HEK293 (cell line): ENCODE data around the gene TNS3.
A peak's percentile ranks its signal among the peaks of the same experiment; 100 is the strongest.

Experiments used
- CTCF ChIA-PET: fragments of 350-600 bp; formaldehyde crosslinking; extraction: SDS; loops from one replicate; lab custom pipeline; 2021; ENCODE audit warnings: antibody characterized with exemption; lab: Yijun Ruan, JAX
- POLR2A ChIA-PET: fragments of 300-600 bp; formaldehyde crosslinking; extraction: SDS; loops from one replicate; lab custom pipeline; 2020; ENCODE audit warnings: antibody characterized with exemption, inconsistent platforms; lab: Yijun Ruan, JAX
- H3K27ac ChIP-seq: fragments of 200-500 bp; sonication (Bioruptor generic); 2 replicates; pipeline ENCODE4 v1.5.1; 2014; ENCODE audit warnings: low read depth, low read length, control low read depth, inconsistent platforms; ENCODE audit errors: extremely low read depth
- H3K36me3 ChIP-seq, 2 experiments: fragments of 200-500 bp in 1 of 2; sonication (Bioruptor generic) in 1 of 2; 1 replicate in 1 of 2; 2 replicates in 1 of 2; pipeline ENCODE4 v1.5.1; 2014 to 2017; ENCODE audit warnings: inconsistent platforms in 2 of 2, low read length in 2 of 2; ENCODE audit not compliant: control insufficient read depth in 2 of 2, insufficient read depth in 1 of 2
- H3K4me1 ChIP-seq: fragments of 200-500 bp; sonication (Bioruptor generic); 2 replicates; pipeline ENCODE4 v1.5.1; 2014; ENCODE audit warnings: mild to moderate bottlenecking, low read length, inconsistent platforms; ENCODE audit not compliant: control insufficient read depth, insufficient read depth
- H3K4me3 ChIP-seq: 2 replicates; pipeline ENCODE4 v1.5.1; 2011; ENCODE audit warnings: low read depth, mild to moderate bottlenecking, control low read depth, low read length, moderate library complexity
- H3K9me3 ChIP-seq: fragments of 200-500 bp; sonication (Bioruptor generic); 2 replicates; pipeline ENCODE4 v1.5.1; 2014; ENCODE audit warnings: low read depth, low read length, inconsistent platforms; ENCODE audit not compliant: control insufficient read depth, insufficient read depth
- BCL11B ChIP-seq: fragments of 450-650 bp; formaldehyde crosslinking; IDR thresholded peaks from 2 replicates; pipeline ENCODE4 v1.5.1; 2016; ENCODE audit warnings: low read depth, missing biosample characterization, missing genetic modification characterization
- GLIS1 ChIP-seq: fragments of 450-650 bp; formaldehyde crosslinking; IDR thresholded peaks from 2 replicates; pipeline ENCODE4 v1.5.1; 2016; ENCODE audit warnings: missing biosample characterization, missing genetic modification characterization
- GLIS2 ChIP-seq: fragments of 450-650 bp; formaldehyde crosslinking; IDR thresholded peaks from 2 replicates; pipeline ENCODE4 v1.5.1; 2016; ENCODE audit warnings: missing biosample characterization, missing genetic modification characterization
- OSR2 ChIP-seq: fragments of 450-650 bp; formaldehyde crosslinking; IDR thresholded peaks from 2 replicates; pipeline ENCODE4 v1.5.1; 2016; ENCODE audit warnings: missing biosample characterization, missing genetic modification characterization
- SETDB1 ChIP-seq: IDR thresholded peaks from one replicate; pipeline ENCODE4 v1.6.1; 2017; ENCODE audit warnings: mild to moderate bottlenecking, low read length, moderate library complexity, mixed read lengths; ENCODE audit not compliant: insufficient read length
- SP2 ChIP-seq: fragments of 450-650 bp; formaldehyde crosslinking; IDR thresholded peaks from 2 replicates; pipeline ENCODE4 v1.5.1; 2016; ENCODE audit warnings: missing biosample characterization, missing genetic modification characterization
- YY1 ChIP-seq: fragments of 450-650 bp; formaldehyde crosslinking; IDR thresholded peaks from 2 replicates; pipeline ENCODE4 v1.5.1; 2018; ENCODE audit warnings: missing biosample characterization, missing genetic modification characterization
- ZBTB8A ChIP-seq: fragments of 450-650 bp; formaldehyde crosslinking; IDR thresholded peaks from 2 replicates; pipeline ENCODE4 v1.5.1; 2016; ENCODE audit warnings: missing biosample characterization, missing genetic modification characterization
- ZIC2 ChIP-seq: fragments of 450-650 bp; formaldehyde crosslinking; IDR thresholded peaks from 2 replicates; pipeline ENCODE4 v1.5.1; 2016; ENCODE audit warnings: missing biosample characterization, missing genetic modification characterization
- ZNF121 ChIP-seq: fragments of 450-650 bp; formaldehyde crosslinking; IDR thresholded peaks from 2 replicates; pipeline ENCODE4 v1.5.1; 2016; ENCODE audit warnings: missing biosample characterization, missing genetic modification characterization
- ZNF302 ChIP-seq: fragments of 450-650 bp; formaldehyde crosslinking; IDR thresholded peaks from 2 replicates; pipeline ENCODE4 v1.5.1; 2016; ENCODE audit warnings: missing biosample characterization, missing genetic modification characterization, low read depth
- ZNF341 ChIP-seq: fragments of 450-650 bp; formaldehyde crosslinking; IDR thresholded peaks from 2 replicates; pipeline ENCODE4; 2016; ENCODE audit warnings: low read depth, missing biosample characterization, missing genetic modification characterization
- ZNF391 ChIP-seq: fragments of 450-650 bp; formaldehyde crosslinking; IDR thresholded peaks from 2 replicates; pipeline ENCODE4 v1.5.1; 2016; ENCODE audit warnings: low read depth, missing biosample characterization, missing genetic modification characterization, borderline replicate concordance
- ZNF423 ChIP-seq: fragments of 450-650 bp; formaldehyde crosslinking; IDR thresholded peaks from 2 replicates; pipeline ENCODE4 v1.5.1; 2016; ENCODE audit warnings: missing biosample characterization, missing genetic modification characterization
- ZNF426 ChIP-seq: fragments of 450-650 bp; formaldehyde crosslinking; IDR thresholded peaks from 2 replicates; pipeline ENCODE4 v1.5.1; 2017; ENCODE audit warnings: missing biosample characterization, missing genetic modification characterization, mild to moderate bottlenecking, inconsistent platforms, moderate library complexity
- ZNF621 ChIP-seq: fragments of 450-650 bp; formaldehyde crosslinking; IDR thresholded peaks from 2 replicates; pipeline ENCODE4 v1.5.1; 2017; ENCODE audit warnings: missing biosample characterization, missing genetic modification characterization
- TF ChIP-seq, protein P1 (sequence below): fragments of 450-650 bp; formaldehyde crosslinking; optimal IDR thresholded peaks from 2 replicates; pipeline ENCODE3; 2016; ENCODE audit warnings: missing biosample characterization, mild to moderate bottlenecking, missing genetic modification characterization
- TF ChIP-seq, protein P2 (sequence below): fragments of 450-650 bp; formaldehyde crosslinking; IDR thresholded peaks from 2 replicates; pipeline ENCODE4 v1.5.1; 2017; ENCODE audit warnings: missing biosample characterization, missing genetic modification characterization
- TF ChIP-seq, protein P3 (sequence below): fragments of 450-650 bp; formaldehyde crosslinking; IDR thresholded peaks from 2 replicates; pipeline ENCODE4 v1.5.1; 2016; ENCODE audit warnings: missing biosample characterization, missing genetic modification characterization
- TF ChIP-seq, protein P4 (sequence below): fragments of 450-650 bp; formaldehyde crosslinking; IDR thresholded peaks from 2 replicates; pipeline ENCODE4 v1.5.1; 2016; ENCODE audit warnings: missing biosample characterization, missing genetic modification characterization
- TF ChIP-seq, protein P5 (sequence below): fragments of 450-650 bp; formaldehyde crosslinking; IDR thresholded peaks from 2 replicates; pipeline ENCODE4 v1.5.1; 2016; ENCODE audit warnings: missing biosample characterization, missing genetic modification characterization

TNS3 gene

DNA sequence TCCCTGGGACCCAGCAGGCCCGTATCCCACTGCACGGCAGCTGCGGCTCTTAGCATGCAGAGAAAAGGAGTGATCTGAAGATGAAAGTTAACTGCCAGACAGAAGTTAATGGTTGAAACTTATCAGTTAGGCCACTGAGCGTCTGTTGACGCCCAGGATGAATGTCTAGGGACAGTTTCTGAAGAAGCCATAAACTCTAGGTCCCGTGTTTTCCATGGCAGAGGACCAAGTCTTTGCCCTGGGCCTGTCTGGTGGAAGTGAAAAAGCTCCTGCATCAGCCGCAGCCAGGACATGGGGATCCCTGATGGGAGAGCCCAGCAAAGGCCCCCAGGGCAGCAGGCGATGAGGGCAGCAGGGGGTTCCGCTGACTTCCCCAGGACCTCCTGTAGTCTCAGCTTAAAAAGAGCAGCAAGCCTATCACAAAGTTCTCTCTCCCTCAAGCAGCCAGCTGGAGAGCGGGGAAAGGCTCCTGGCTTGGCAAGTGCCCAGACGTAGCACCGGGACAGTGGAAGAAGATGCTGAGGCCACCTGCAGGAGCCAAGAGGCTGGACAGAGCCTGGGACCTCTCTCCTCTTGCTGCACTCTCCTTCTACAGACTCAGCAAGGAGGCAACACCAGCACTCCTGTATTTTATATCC is 79.6 kb downstream of the TNS3 start:
- ChIA-PET POLR2A (no interaction called here), CTCF (interaction anchor here (0.7 to 1.2 kb wide), 2 partner anchors 9 to 26 kb away, joined by 3 read pairs; no protein-coding TSS in a partner anchor)
- Histone ChIP-seq H3K4me3 (no peak overlapping the region), H3K4me1 (peaks cover 3% of the 10 kb centered on the region; the same call in 1 of the 2 replicates), H3K9me3 (no peaks in the 10 kb centered on the region), H3K36me3 (no peaks in the 10 kb centered on the region), H3K27ac (no peak overlapping the region)
- TF ChIP-seq ZNF341 (tag by site-specific recombination) (0 out of 2 replicates have a peak, but pooled peaks have one; percentile 19), ZNF391 (no peak), ZNF302 (tag by site-specific recombination) (no peak), SETDB1 (no peak), ZNF121 (no peak), ZIC2 (tag by site-specific recombination) (peak; percentile 95), ZNF426 (no peak), ZBTB8A (no peak; the same call in 1 of the 2 replicates), SP2 (tag by site-specific recombination) (no peak), YY1 (tag by site-specific recombination) (0 out of 2 replicates have a peak, but pooled peaks have one; percentile 18), BCL11B (no peak), GLIS2 (peak; percentile 22; the same call in 1 of the 2 replicates), ZNF423 (peak; percentile 82), ZNF621 (tag by site-specific recombination) (no peak), GLIS1 (tag by site-specific recombination) (peak; percentile 98), OSR2 (tag by site-specific recombination) (peak; percentile 94)
- TF ChIP-seq, protein P1, sequence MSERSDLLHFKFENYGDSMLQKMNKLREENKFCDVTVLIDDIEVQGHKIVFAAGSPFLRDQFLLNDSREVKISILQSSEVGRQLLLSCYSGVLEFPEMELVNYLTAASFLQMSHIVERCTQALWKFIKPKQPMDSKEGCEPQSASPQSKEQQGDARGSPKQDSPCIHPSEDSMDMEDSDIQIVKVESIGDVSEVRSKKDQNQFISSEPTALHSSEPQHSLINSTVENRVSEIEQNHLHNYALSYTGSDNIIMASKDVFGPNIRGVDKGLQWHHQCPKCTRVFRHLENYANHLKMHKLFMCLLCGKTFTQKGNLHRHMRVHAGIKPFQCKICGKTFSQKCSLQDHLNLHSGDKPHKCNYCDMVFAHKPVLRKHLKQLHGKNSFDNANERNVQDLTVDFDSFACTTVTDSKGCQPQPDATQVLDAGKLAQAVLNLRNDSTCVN, result no peak
- TF ChIP-seq, protein P2, sequence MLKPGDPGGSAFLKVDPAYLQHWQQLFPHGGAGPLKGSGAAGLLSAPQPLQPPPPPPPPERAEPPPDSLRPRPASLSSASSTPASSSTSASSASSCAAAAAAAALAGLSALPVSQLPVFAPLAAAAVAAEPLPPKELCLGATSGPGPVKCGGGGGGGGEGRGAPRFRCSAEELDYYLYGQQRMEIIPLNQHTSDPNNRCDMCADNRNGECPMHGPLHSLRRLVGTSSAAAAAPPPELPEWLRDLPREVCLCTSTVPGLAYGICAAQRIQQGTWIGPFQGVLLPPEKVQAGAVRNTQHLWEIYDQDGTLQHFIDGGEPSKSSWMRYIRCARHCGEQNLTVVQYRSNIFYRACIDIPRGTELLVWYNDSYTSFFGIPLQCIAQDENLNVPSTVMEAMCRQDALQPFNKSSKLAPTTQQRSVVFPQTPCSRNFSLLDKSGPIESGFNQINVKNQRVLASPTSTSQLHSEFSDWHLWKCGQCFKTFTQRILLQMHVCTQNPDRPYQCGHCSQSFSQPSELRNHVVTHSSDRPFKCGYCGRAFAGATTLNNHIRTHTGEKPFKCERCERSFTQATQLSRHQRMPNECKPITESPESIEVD, result no peak
- TF ChIP-seq, protein P3, sequence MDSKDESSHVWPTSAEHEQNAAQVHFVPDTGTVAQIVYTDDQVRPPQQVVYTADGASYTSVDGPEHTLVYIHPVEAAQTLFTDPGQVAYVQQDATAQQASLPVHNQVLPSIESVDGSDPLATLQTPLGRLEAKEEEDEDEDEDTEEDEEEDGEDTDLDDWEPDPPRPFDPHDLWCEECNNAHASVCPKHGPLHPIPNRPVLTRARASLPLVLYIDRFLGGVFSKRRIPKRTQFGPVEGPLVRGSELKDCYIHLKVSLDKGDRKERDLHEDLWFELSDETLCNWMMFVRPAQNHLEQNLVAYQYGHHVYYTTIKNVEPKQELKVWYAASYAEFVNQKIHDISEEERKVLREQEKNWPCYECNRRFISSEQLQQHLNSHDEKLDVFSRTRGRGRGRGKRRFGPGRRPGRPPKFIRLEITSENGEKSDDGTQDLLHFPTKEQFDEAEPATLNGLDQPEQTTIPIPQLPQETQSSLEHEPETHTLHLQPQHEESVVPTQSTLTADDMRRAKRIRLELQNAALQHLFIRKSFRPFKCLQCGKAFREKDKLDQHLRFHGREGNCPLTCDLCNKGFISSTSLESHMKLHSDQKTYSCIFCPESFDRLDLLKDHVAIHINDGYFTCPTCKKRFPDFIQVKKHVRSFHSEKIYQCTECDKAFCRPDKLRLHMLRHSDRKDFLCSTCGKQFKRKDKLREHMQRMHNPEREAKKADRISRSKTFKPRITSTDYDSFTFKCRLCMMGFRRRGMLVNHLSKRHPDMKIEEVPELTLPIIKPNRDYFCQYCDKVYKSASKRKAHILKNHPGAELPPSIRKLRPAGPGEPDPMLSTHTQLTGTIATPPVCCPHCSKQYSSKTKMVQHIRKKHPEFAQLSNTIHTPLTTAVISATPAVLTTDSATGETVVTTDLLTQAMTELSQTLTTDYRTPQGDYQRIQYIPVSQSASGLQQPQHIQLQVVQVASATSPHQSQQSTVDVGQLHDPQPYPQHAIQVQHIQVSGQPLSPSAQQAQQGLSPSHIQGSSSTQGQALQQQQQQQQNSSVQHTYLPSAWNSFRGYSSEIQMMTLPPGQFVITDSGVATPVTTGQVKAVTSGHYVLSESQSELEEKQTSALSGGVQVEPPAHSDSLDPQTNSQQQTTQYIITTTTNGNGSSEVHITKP, result 0 out of 2 replicates have a peak, but pooled peaks have one; percentile 8
- TF ChIP-seq, protein P4, sequence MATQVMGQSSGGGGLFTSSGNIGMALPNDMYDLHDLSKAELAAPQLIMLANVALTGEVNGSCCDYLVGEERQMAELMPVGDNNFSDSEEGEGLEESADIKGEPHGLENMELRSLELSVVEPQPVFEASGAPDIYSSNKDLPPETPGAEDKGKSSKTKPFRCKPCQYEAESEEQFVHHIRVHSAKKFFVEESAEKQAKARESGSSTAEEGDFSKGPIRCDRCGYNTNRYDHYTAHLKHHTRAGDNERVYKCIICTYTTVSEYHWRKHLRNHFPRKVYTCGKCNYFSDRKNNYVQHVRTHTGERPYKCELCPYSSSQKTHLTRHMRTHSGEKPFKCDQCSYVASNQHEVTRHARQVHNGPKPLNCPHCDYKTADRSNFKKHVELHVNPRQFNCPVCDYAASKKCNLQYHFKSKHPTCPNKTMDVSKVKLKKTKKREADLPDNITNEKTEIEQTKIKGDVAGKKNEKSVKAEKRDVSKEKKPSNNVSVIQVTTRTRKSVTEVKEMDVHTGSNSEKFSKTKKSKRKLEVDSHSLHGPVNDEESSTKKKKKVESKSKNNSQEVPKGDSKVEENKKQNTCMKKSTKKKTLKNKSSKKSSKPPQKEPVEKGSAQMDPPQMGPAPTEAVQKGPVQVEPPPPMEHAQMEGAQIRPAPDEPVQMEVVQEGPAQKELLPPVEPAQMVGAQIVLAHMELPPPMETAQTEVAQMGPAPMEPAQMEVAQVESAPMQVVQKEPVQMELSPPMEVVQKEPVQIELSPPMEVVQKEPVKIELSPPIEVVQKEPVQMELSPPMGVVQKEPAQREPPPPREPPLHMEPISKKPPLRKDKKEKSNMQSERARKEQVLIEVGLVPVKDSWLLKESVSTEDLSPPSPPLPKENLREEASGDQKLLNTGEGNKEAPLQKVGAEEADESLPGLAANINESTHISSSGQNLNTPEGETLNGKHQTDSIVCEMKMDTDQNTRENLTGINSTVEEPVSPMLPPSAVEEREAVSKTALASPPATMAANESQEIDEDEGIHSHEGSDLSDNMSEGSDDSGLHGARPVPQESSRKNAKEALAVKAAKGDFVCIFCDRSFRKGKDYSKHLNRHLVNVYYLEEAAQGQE (tag by site-specific recombination), result peak; percentile 74
- TF ChIP-seq, protein P5, sequence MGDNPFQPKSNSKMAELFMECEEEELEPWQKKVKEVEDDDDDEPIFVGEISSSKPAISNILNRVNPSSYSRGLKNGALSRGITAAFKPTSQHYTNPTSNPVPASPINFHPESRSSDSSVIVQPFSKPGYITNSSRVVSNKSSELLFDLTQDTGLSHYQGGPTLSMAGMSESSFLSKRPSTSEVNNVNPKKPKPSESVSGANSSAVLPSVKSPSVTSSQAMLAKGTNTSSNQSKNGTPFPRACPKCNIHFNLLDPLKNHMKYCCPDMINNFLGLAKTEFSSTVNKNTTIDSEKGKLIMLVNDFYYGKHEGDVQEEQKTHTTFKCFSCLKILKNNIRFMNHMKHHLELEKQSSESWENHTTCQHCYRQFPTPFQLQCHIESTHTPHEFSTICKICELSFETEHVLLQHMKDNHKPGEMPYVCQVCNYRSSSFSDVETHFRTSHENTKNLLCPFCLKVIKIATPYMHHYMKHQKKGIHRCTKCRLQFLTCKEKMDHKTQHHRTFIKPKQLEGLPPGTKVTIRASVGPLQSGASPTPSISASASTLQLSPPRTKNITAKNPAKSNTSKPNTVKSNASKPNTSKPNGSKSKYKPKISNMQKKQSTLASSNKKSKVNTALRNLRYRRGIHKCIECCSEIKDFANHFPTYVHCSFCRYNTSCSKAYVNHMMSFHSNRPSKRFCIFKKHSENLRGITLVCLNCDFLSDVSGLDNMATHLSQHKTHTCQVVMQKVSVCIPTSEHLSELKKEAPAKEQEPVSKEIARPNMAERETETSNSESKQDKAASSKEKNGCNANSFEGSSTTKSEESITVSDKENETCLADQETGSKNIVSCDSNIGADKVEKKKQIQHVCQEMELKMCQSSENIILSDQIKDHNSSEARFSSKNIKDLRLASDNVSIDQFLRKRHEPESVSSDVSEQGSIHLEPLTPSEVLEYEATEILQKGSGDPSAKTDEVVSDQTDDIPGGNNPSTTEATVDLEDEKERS, result no peak
